ENCODE results near the gene NFATC2. TPM values are rescaled to one million over a fixed set of nuclear protein-coding genes. Genes with fewer than 3 reads are reported as not detected.
A peak's percentile ranks its signal among the peaks of the same experiment; 100 is the strongest.

NFATC2 gene
- total and polyA plus RNA-seq, 8 donors: 5.3 to 12.3 (median 8.5) TPM

DNA sequence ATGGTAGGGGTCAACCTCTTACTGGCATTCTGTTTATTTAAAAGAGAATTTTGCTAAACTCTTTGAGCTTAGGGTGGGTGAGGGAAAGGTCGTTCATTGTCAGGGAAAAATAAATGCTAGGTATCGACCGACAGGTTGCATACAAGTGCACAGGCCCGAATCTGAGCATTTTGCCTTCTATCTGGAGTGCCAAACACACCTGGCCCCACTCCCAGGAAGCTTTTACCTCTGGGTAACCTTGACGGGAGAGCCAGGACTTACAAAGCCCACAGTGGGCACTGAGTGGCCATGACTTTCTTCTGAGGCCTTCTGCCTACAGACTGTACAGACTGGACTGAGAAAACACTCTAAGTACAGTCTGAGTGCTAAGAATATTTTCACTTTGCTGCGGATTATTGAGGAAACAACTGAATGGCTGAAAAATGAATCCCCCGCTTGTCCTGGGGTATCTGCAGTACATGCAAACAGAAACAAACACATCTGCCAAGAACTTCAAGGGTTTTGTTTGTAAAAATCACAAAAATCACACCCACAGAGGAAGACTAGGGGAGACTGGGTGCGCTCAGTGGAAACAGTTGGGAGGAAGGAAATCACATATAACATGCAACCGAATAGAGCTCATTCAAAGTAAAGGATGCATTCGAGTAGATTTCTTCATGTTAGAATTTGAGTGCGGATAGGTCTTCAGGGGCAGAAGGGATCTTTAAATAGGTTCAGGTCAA, 152.8 kb downstream of the NFATC2 start:
- intact Hi-C loops (cut with DNase I): no loop called here
- no peak overlapping the region for H3K27ac ChIP-seq

DNA sequence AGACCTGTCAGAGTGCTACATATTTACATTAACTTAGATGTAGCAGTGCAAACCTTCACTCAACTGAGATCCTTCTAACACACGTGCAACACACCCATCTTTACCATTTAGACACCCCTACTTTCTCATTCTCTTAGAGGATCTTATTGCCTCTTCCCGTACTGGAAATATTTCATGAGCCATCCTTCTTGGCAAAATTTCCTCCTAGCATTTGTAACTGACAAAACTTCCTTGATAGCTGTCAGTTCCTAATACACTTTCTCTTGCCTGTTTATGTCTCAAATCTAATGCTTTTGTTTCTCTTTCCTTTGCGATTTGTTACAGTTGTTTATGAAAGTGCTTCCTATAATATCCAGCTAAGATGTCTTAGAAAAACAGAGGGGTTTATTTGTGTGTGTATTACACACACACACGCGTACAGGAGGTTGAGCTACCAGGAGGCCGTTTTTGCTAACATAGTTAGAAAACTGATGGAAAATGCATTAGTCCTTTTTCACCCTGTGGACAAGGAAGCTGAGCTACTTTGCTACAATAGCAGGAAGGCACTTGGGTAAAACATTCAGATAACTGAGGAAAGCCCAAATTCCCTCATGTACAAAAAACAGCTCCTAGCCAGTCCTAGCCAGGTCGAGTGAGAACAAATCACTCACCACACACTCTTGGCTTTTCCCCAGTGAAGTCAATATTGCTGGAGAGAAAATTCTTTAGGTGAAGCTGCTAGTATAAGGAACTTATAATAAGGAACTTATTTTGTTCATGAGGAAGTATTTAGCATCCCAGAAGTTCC, 153.6 kb downstream of the NFATC2 start:
- ATAC-seq (no peak), DNase-seq (no peak)
- Histone ChIP-seq H3K4me3 (no peak overlapping the region), H3K27me3 (no peaks in the 10 kb centered on the region), H3K4me1 (peaks cover 0 to 16% of the 10 kb centered on the region in 2 donors), H3K27ac (no peak overlapping the region), H3K9me3 (no peaks in the 10 kb centered on the region), H3K36me3 (no peaks in the 10 kb centered on the region)
- TF ChIP-seq, protein P1, sequence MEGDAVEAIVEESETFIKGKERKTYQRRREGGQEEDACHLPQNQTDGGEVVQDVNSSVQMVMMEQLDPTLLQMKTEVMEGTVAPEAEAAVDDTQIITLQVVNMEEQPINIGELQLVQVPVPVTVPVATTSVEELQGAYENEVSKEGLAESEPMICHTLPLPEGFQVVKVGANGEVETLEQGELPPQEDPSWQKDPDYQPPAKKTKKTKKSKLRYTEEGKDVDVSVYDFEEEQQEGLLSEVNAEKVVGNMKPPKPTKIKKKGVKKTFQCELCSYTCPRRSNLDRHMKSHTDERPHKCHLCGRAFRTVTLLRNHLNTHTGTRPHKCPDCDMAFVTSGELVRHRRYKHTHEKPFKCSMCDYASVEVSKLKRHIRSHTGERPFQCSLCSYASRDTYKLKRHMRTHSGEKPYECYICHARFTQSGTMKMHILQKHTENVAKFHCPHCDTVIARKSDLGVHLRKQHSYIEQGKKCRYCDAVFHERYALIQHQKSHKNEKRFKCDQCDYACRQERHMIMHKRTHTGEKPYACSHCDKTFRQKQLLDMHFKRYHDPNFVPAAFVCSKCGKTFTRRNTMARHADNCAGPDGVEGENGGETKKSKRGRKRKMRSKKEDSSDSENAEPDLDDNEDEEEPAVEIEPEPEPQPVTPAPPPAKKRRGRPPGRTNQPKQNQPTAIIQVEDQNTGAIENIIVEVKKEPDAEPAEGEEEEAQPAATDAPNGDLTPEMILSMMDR (IDR thresholded peaks at IDR 0.05): no peak
- intact Hi-C loops (cut with DNase I): no loop called here

More for the DNA sequence above, 152.8 kb downstream of the NFATC2 start:
- ATAC-seq: no peak
- Histone ChIP-seq H3K27me3 (no peaks in the 10 kb centered on the region), H3K4me1 (peaks cover 0 to 16% of the 10 kb centered on the region in 2 donors), H3K36me3 (no peaks in the 10 kb centered on the region), H3K9me3 (no peaks in the 10 kb centered on the region), H3K4me3 (no peak overlapping the region)
- DNase-seq: peak in 1 of 4 donors; percentile 30
- TF ChIP-seq, protein P1 (IDR thresholded peaks at IDR 0.05): no peak

DNA sequence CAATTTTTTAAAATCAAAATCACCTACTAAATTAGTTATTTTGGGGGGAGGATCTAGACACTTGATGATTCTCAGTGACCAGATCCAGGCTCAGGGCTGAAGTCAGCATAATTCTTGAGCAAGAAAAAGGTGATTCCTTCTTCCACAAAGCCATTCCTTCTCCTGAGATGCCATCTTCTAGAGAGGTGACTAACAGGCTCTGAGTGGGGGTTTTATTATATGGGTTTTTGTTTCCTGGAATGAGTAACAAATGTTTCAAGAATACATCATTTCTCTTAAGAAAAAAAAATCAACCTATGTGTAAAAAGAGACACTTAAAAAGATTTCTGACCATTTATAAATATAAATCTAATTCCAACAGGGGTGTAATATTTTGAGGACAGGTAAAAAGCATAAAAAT, 154.3 kb downstream of the NFATC2 start:
- TF ChIP-seq, protein P1 (IDR thresholded peaks at IDR 0.05): no peak
- intact Hi-C loops (cut with DNase I): no loop called here
- Histone ChIP-seq H3K9me3 (no peaks in the 10 kb centered on the region), H3K4me3 (no peak overlapping the region), H3K36me3 (no peaks in the 10 kb centered on the region), H3K27ac (no peak overlapping the region), H3K4me1 (peaks cover 0 to 16% of the 10 kb centered on the region in 2 donors), H3K27me3 (no peaks in the 10 kb centered on the region)
- no peak for DNase-seq
- no peak for ATAC-seq

DNA sequence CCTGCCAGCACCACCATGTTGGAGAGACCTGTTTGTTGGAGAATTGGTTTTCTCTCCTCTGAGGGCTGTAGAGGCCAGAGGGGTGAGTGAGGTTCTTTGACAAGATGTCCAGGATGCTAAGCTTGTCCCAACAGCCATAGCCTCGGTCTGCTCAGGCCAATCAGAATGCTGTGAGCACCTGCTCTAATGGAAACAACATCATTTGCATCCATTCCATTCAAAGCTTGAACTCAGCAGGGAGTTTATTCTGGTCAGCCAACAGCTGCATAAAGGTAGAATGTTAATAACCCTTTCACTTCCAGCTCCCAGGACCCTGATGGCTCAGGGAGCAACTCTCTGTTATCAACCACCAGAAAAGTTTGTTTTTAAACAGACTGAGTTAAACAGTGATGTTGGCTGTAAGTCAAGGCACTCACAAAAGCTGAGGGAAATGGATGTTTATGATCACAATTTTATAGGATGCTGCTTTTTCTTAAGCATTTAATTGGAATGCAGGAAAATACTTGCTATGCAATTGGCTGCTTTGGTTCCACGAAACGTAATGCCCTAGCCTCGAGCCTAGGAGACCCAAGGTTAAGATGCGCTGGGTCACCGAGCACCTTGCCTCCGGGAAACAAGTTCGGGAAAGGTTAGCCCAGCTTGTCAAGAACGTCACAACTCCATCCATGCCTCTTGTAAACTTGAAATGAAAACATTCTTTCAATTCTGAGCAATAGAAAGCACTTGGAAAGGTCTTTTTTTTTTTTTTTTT, 155.2 kb downstream of the NFATC2 start:
- Histone ChIP-seq H3K27ac (no peak overlapping the region), H3K9me3 (no peaks in the 10 kb centered on the region), H3K4me3 (no peak overlapping the region), H3K36me3 (no peaks in the 10 kb centered on the region), H3K27me3 (no peaks in the 10 kb centered on the region), H3K4me1 (peaks cover 0 to 16% of the 10 kb centered on the region in 2 donors)
- intact Hi-C loops (cut with DNase I): no loop called here
- TF ChIP-seq, protein P1 (IDR thresholded peaks at IDR 0.05): no peak
- DNase-seq: peak in 1 of 4 donors; percentile 4
- ATAC-seq: no peak

All from left lung (tissue), 10 donors.